ENCODE data around the gene ASB3.

The ASB3 gene

DNA sequence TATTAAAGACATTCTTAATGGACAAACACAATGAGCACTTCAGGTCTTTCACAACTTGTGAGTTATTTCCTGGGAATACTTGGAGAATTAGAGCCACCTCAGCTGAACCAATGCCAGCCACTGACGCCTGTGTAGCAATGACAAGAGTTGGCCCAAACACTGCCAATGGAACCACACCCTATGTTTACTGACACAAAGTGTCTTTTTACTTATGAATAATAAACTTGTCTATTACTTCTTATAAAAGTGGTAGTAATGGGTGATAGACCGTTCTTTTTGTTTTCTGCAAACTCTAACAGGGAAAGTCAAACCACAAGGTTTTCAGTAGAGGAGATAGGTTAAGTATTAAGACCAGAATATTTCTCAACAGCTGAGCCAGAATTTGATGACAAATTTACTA lies 31.6 kb downstream of the ASB3 start:
- DNase-seq (ENCODE audit: low read depth): no peak
- H3K4me3 ChIP-seq (ENCODE audit: low read length): no peak overlapping the region
- TF ChIP-seq, protein P1, sequence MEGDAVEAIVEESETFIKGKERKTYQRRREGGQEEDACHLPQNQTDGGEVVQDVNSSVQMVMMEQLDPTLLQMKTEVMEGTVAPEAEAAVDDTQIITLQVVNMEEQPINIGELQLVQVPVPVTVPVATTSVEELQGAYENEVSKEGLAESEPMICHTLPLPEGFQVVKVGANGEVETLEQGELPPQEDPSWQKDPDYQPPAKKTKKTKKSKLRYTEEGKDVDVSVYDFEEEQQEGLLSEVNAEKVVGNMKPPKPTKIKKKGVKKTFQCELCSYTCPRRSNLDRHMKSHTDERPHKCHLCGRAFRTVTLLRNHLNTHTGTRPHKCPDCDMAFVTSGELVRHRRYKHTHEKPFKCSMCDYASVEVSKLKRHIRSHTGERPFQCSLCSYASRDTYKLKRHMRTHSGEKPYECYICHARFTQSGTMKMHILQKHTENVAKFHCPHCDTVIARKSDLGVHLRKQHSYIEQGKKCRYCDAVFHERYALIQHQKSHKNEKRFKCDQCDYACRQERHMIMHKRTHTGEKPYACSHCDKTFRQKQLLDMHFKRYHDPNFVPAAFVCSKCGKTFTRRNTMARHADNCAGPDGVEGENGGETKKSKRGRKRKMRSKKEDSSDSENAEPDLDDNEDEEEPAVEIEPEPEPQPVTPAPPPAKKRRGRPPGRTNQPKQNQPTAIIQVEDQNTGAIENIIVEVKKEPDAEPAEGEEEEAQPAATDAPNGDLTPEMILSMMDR (conservative IDR thresholded peaks at IDR 0.05; ENCODE audit: low read depth, low read length): no peak

DNA sequence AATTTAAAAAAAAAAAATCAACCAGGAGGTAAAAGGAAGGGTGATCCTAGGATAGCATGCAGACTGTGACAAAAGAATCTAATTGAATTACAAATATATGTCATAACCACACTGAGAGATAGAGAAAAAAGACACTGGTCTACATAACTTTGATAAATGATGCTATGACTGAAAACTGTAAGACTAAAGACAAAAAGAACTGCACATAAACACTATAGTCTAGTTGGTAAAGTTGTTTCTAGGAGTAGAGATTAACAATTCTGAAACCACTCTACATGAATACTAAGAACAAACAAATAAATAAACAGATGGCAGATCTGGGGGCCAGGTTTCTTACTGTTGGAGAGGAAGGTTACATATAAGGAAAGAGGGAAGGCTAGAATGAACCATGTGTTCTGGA lies 33.7 kb downstream of the ASB3 start:
- TF ChIP-seq, protein P1 (conservative IDR thresholded peaks at IDR 0.05; ENCODE audit: low read depth, low read length): no peak
- H3K4me3 ChIP-seq (ENCODE audit: low read length): no peak overlapping the region
- no peak for DNase-seq (ENCODE audit: low read depth)

DNA sequence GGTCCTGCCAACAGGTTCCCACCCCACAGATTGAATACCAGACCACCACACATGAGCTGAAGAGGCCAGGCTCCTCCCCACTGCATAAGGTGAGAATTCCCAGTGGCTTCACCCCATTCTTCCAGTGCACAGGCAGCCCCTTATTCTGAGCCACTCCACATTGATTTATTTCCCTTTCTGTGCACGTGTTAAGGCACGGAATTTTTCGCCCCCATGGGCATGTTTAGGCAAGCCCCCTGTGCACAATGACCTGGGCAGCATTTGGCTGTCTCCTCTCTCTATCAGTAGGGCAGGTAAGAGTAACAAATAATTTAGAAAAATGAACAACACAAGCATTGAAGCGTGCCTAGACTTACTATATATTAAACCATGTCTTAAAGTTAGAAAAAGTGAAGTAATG lies 34.4 kb downstream of the ASB3 start:
- no peak overlapping the region for H3K4me3 ChIP-seq (ENCODE audit: low read length)
- DNase-seq (ENCODE audit: low read depth): no peak
- TF ChIP-seq, protein P1 (conservative IDR thresholded peaks at IDR 0.05; ENCODE audit: low read depth, low read length): no peak

DNA sequence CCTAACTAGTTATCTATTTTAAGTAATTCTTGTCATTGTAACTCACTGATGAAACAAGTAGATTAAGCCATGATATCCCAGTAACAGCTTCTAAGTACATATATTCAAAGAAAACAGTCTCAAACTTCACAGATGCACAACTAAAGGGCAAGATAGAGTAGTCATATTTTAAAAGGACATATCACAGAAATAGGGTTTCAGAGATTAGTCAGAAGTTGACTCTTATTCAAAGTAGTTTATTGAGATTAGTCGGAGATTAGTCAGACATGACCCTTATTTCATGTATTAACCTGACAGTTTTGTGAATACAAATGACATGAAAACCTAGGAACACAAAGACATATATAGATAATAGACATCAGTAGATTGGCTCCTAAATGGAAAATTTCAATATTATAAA lies 35.0 kb downstream of the ASB3 start:
- DNase-seq (ENCODE audit: low read depth): no peak
- no peak overlapping the region for H3K4me3 ChIP-seq (ENCODE audit: low read length)

DNA sequence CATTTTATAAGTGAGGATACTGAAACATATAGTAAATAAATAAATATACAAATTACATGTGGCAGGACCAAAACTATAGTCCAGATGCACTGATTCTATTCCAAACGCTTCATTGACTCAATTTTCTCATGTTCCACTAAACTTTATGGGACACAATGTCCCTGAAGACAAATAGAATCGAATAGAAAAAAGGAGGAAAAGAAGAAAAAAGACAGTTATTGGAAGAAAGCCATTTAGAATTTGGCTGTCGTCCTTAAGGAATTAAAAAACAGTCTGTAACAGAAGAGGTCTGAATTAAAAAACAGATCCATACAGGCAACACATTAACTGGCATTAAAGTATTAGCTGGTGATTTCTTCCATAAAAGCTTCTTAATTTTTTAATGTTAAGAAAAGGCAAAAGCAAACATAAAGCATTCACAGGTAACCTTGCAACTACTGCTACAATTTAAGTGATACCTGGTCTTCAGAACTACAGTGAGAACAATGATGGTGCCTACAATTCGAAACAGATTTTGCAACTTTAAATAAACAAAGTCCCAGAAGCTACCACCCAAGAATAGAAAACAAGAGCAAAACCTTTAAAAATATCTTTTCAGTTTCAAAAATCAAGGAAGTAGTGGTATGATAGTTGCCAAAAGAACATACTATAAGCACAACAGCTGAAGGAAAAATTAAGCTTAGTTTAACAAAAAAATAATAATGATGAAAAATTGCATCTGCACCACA lies 36.5 kb downstream of the ASB3 start:
- TF ChIP-seq, protein P1 (conservative IDR thresholded peaks at IDR 0.05; ENCODE audit: low read depth, low read length): no peak
- no peak for DNase-seq (ENCODE audit: low read depth)
- H3K4me3 ChIP-seq (ENCODE audit: low read length): no peak overlapping the region

More for the DNA sequence above, 35.0 kb downstream of the ASB3 start:
- TF ChIP-seq, protein P1 (conservative IDR thresholded peaks at IDR 0.05; ENCODE audit: low read depth, low read length): no peak

DNA sequence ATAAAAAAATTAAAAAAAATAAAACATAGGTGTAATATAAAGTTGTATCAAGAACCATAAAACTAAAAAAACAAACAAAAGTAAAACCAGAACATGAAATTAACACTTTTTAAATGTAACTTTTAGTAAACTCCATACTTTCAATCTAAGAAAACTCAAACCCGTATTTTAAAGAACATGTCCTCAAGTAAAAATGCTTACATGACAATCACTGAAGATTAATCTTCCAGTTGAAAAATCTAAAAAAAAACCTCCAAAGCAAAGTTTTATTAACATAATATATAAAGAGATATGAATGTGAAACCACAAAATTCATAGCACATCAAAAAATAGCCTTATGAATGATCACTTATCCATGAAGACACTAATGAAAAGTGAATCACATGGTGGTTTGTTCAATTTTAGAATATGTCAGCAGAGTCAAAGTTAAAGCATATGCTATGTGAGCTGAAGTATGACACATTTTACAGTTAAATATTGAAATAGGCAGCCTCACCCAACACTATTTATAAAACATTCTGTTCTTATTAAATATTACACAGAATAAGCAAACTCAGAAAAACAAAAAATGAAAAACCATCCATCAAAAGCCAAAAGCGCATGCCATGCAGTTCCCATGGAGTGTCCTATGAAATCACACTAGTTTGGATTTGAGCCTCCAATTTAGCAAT lies 42.2 kb downstream of the ASB3 start:
- no peak for DNase-seq (ENCODE audit: low read depth)
- H3K4me3 ChIP-seq (ENCODE audit: low read length): no peak overlapping the region
- TF ChIP-seq, protein P1 (conservative IDR thresholded peaks at IDR 0.05; ENCODE audit: low read depth, low read length): no peak

DNA sequence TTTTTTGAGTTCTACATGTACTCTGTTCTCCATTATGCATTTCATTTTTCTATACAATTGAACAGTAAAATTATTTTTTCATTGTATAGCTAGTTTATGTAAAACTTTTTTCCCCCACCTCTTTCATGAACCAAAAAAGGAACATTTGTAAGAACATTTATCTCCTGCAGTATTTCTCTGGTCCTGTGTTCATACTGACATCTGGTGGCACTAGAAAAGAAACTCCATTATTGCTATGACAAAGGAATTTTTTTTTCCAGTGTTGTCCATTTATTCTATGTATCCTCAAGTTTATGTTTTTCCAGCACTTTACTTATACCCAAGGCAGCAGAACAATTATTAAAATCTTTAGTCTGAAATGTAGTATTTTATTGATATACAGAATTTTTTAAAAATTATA lies 46.6 kb downstream of the ASB3 start:
- DNase-seq (ENCODE audit: low read depth): peak; percentile 12
- TF ChIP-seq, protein P1 (conservative IDR thresholded peaks at IDR 0.05; ENCODE audit: low read depth, low read length): peak; percentile 47
- no peak overlapping the region for H3K4me3 ChIP-seq (ENCODE audit: low read length)
